HepG2 (cell line): ENCODE results near the gene GTF2I. TPM values are rescaled to one million over a fixed set of nuclear protein-coding genes. Genes with fewer than 3 reads are reported as not detected.
A peak's percentile ranks its signal among the peaks of the same experiment; 100 is the strongest.

Source experiments
- ATAC-seq: fragments of 200-7000 bp; cut with Tn5 transposase; 3 replicates; pipeline ENCODE4 v1.9.1; 2020; ENCODE audit warnings: mild to moderate bottlenecking, moderate library complexity
- BruUV-seq: library from RNA; stranded (reverse); fragments of 400-500 nt; replicated peaks from 2 replicates; lab custom pipeline; 2021; lab: Mats Ljungman, UMichigan
- CTCF ChIA-PET: fragments of 300-600 bp; formaldehyde crosslinking; extraction: SDS; loops from one replicate; lab custom pipeline; 2021; ENCODE audit warnings: low total read pairs, inconsistent platforms, low intra/inter-chr PET ratio; lab: Yijun Ruan, JAX
- POLR2A ChIA-PET: fragments of 350-600 bp; sonication (Branson Sonifier 250); formaldehyde crosslinking; loops from one replicate; lab custom pipeline; 2020; ENCODE audit warnings: antibody characterized with exemption, inconsistent platforms; lab: Yijun Ruan, JAX
- DNase-seq: peaks from one replicate; pipeline ENCODE4 v3.0.0-alpha.2; 2015; ENCODE audit warnings: low spot score
- FAIRE-seq: peaks from 3 replicates; lab custom pipeline; 2011; peaks lifted over from hg19 to GRCh38; lab: Jason Lieb, UNC
- H2AFZ ChIP-seq: one replicate; pipeline ENCODE4 v1.6.1; 2011; ENCODE audit warnings: low read length, inconsistent platforms
- H3K27ac ChIP-seq: fragments of 300-600 bp; 3 replicates; pipeline ENCODE4 v1.8.0; 2011; ENCODE audit warnings: mixed run types, mild to moderate bottlenecking, mixed read lengths, low read length, inconsistent platforms; ENCODE audit not compliant: insufficient read depth; ENCODE audit errors: extremely low read length
- H3K27me3 ChIP-seq, 2 experiments: fragments of 200-600 bp in 1 of 2; 2 replicates in 1 of 2; 3 replicates in 1 of 2; pipeline versions ENCODE4 v1.6.0 to v1.8.0; 2011; ENCODE audit warnings: low read length in 2 of 2, mild to moderate bottlenecking in 2 of 2, moderate library complexity in 2 of 2, inconsistent platforms in 1 of 2; ENCODE audit not compliant: insufficient read depth in 2 of 2, control insufficient read depth in 1 of 2
- H3K36me3 ChIP-seq, 2 experiments: fragments of 200-600 bp in 1 of 2; replicated peaks in 1 of 2; 2 replicates in 1 of 2; 3 replicates in 1 of 2; pipeline versions ENCODE4 v1.5.1 to v1.8.0; 2011; ENCODE audit warnings: low read length in 2 of 2, inconsistent platforms in 1 of 2; ENCODE audit not compliant: insufficient read depth in 2 of 2, control insufficient read depth in 1 of 2
- H3K4me1 ChIP-seq: 2 replicates; pipeline ENCODE4 v1.5.1; 2012; ENCODE audit warnings: low read length, inconsistent platforms; ENCODE audit not compliant: insufficient read depth
- H3K4me2 ChIP-seq: 2 replicates; pipeline ENCODE4 v1.6.0; 2011; ENCODE audit warnings: low read depth, low read length, inconsistent platforms
- H3K4me3 ChIP-seq, 3 experiments: fragments of 200-600 bp in 1 of 3; sonication (generic), shearing (Covaris generic) in 1 of 3; replicated peaks in 1 of 3; 2 replicates each; pipeline ENCODE4 v1.5.1; 2011 to 2016; ENCODE audit warnings: low read length in 3 of 3, inconsistent platforms in 2 of 3, low read depth in 2 of 3, mild to moderate bottlenecking in 2 of 3, control low read depth in 1 of 3, mixed read lengths in 1 of 3; ENCODE audit not compliant: insufficient read depth in 1 of 3
- H3K79me2 ChIP-seq: one replicate; pipeline ENCODE4 v1.6.1; 2011; ENCODE audit warnings: low read length, inconsistent platforms; ENCODE audit not compliant: insufficient read depth
- H3K9ac ChIP-seq: 2 replicates; pipeline ENCODE4 v1.6.0; 2011; ENCODE audit warnings: mild to moderate bottlenecking, low read depth, low read length, inconsistent platforms; ENCODE audit not compliant: insufficient read depth
- H3K9me3 ChIP-seq: 2 replicates; pipeline ENCODE4 v1.5.1; 2012; ENCODE audit warnings: mild to moderate bottlenecking, low read length
- H4K20me1 ChIP-seq: 2 replicates; pipeline ENCODE4 v1.6.0; 2011; ENCODE audit warnings: inconsistent platforms, mild to moderate bottlenecking, low read length, moderate library complexity; ENCODE audit not compliant: insufficient read depth
- CENPX ChIP-seq: sonication (generic); formaldehyde crosslinking; IDR thresholded peaks from 2 replicates; pipeline ENCODE4 v1.9.0; 2021; ENCODE audit warnings: mild to moderate bottlenecking, missing genetic modification reagents, moderate library complexity
- CTCF ChIP-seq: sonication (generic); formaldehyde crosslinking; IDR thresholded peaks from 2 replicates; pipeline ENCODE4 v1.5.0; 2020; ENCODE audit warnings: mild to moderate bottlenecking, missing genetic modification reagents, moderate library complexity
- KLF13 ChIP-seq: sonication (generic); formaldehyde crosslinking; IDR thresholded peaks from 2 replicates; pipeline ENCODE4 v1.4.0; 2020; ENCODE audit warnings: mild to moderate bottlenecking, missing genetic modification reagents
- MBNL3 ChIP-seq: fragments of 250-450 bp; sonication (Bioruptor Pico); conservative IDR thresholded peaks from 2 replicates; pipeline ENCODE4 v1.8.0; 2022; ENCODE audit warnings: mild to moderate bottlenecking, inconsistent platforms
- PLRG1 ChIP-seq: fragments of 450-650 bp; conservative IDR thresholded peaks from 2 replicates; pipeline ENCODE4 v1.6.1; 2016
- STAG1 ChIP-seq: sonication (generic); formaldehyde crosslinking; IDR thresholded peaks from 2 replicates; pipeline ENCODE4 v1.4.0; 2020; ENCODE audit warnings: missing genetic modification reagents
- ZNF790 ChIP-seq: sonication (generic); formaldehyde crosslinking; IDR thresholded peaks from 2 replicates; pipeline ENCODE4 v1.8.0; 2022; ENCODE audit warnings: missing genetic modification reagents, mild to moderate bottlenecking, borderline replicate concordance
- ZSCAN9 ChIP-seq: IDR thresholded peaks from 2 replicates; pipeline ENCODE4 v1.6.1; 2016; ENCODE audit warnings: borderline replicate concordance
- WGBS: methylation state at CpG from one replicate; pipeline ENCODE4 v1.1.6; 2017; ENCODE audit warnings: low lambda C conversion rate; 5-methylcytosine and 5-hydroxymethylcytosine counted together
- in situ Hi-C: cut with HindIII; loops from 2 replicates; pipeline ENCODE4 v1.10.0; 2017; ENCODE audit warnings: low pct_unique_long_range_greater_than_20kb; ENCODE audit not compliant: extremely low pct_ligation_motif_present
- intact Hi-C: fragments of 100-400 bp; cut with micrococcal nuclease; formaldehyde crosslinking; loops from one replicate; pipeline ENCODE4 v1.10.0; 2022; ENCODE audit not compliant: unreplicated experiment
- polyA plus RNA-seq, 8 experiments: library from polyadenylated mRNA; depleted of rRNA in 3 of 8; stranded (reverse) in 7 of 8; unstranded in 1 of 8; fragments of >200 nt; fragmentation: Illumina TruSeq in 4 of 8; extraction: Trizol in 4 of 8; gene quantifications; 2 replicates each; pipeline versions ENCODE4 v1.2.1 to v1.2.3, GENCODE V29; 2011 to 2016; ENCODE audit warnings: low read depth in 4 of 8, missing spikeins in 1 of 8, mixed read lengths in 1 of 8; ENCODE audit not compliant: insufficient read depth in 1 of 8
- total RNA-seq, 5 experiments: library from RNA; depleted of rRNA; stranded (reverse); fragments of >200 nt; fragmentation: Illumina TruSeq; extraction: Trizol; gene quantifications; 2 replicates each; pipeline ENCODE4 v1.2.3, GENCODE V29; 2016; ENCODE audit warnings: low read depth in 1 of 5

GTF2I gene
- total and polyA plus RNA-seq, 2 of the 13 experiments (the other 11 are each of a cell fraction or from before 2014, with no cell fraction given) = 74.6 to 125 TPM

DNA sequence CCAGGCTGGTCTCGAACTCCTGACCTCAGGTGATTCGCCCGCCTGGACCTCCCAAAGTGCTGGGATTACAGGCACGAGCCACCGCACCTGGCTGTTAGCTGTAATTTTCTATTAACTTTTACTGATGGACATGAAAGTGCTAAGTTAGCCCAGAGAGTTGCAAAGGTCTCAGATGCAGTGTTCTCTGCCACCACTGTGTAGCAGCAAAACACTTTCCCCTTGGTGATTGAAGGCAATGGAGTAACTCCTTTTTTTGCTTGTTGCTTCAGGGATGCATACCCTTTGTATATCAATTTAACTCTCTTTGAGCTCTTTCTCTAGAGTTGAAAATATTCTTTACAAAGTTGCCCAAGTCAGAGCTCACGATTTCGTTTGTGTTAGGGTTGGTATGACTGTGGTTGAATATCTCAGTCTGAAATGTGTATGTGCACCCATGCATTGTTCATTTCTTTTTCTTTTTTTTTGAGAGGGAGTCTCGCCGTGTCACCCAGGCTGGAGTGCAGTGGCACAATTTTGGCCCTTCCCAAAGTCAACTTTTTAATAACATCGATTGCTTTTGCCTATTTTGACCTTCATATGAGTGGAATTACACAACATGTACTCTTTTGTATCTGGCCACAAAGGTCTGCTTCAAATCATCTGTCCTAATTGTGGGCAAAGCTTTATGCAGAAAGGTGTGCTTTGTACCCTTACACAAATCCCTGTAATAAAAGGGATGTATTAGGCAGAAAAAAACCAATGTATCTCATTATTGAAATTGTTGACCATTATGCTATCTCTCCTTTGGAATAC lies 52.6 kb downstream of the GTF2I start:
- no peak for DNase-seq
- no TSS peak for BruUV-seq
- Histone ChIP-seq H3K9ac (no peak overlapping the region), H3K79me2 (no peaks in the 10 kb centered on the region), H3K27ac (no peak overlapping the region), H2AFZ (no peak overlapping the region), H3K4me2 (no peak overlapping the region), H3K4me1 (peaks cover 11% of the 10 kb centered on the region), H3K9me3 (no peaks in the 10 kb centered on the region; the same call in 1 of the 2 replicates), H3K27me3 (no peaks in the 10 kb centered on the region), H3K36me3 (peaks cover 27 to 87% of the 10 kb centered on the region in 2 experiments), H3K4me3 (no peak overlapping the region), H4K20me1 (peaks cover 7% of the 10 kb centered on the region; the same call in 1 of the 2 replicates)
- TF ChIP-seq PLRG1 (no peak), CTCF (CRISPR knock-in tag) (peak; percentile 25; the same call in 1 of the 2 replicates), ZNF790 (CRISPR knock-in tag) (no peak), CENPX (CRISPR knock-in tag) (no peak), ZSCAN9 (CRISPR knock-in tag) (no peak), STAG1 (peak; percentile 23; the same call in 1 of the 2 replicates), MBNL3 (CRISPR knock-in tag) (no peak), KLF13 (CRISPR knock-in tag) (no peak)
- peak; percentile 67 for ATAC-seq
- intact Hi-C loops = no loop called here
- FAIRE-seq = no peak
- in situ Hi-C loops = no loop called here
- ChIA-PET POLR2A (no interaction called here), CTCF (no interaction called here)
- 95% methylated on average over 10 of the region's 10 CpGs for WGBS
